ENCODE measurements around the gene MB. TPM values are rescaled to one million over a fixed set of nuclear protein-coding genes. Genes with fewer than 3 reads are reported as not detected.
A peak's percentile ranks its signal among the peaks of the same experiment; 100 is the strongest.

The MB gene
- polyA plus RNA-seq, 1 donor = 7.2 TPM

DNA sequence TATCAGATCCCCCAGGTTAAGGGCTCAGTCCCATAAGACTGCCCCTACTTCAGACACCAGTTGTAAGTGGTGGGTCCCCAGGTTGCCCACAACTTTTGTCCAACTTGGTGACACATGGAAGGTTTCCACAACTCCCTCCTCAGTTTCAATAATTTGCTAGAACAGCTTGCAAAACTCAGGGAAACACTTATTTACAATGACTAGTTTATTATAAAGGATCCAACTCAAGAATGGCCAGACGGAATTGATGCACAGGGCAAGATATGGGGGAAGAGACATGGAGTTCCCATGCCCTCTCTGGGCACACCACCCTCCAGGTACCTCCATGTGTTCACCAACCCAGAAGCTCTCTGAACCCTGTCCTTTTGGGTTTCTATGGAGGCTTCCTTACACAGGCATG, 36.7 kb upstream of the MB start:
- Histone ChIP-seq H3K36me3 (ENCODE audit: control insufficient read depth, insufficient read depth, low read length) (peaks cover 32% of the 10 kb centered on the region), H3K9me3 (ENCODE audit: control insufficient read depth, low read depth, low read length) (no peaks in the 10 kb centered on the region), H3K4me3 (ENCODE audit: low read length) (no peak overlapping the region), H3K27me3 (ENCODE audit: control insufficient read depth, insufficient read depth, low read length) (no peaks in the 10 kb centered on the region), H3K4me1 (ENCODE audit: control insufficient read depth, insufficient read depth, low read length) (peaks cover 6% of the 10 kb centered on the region), H3K27ac (ENCODE audit: low read length) (no peak overlapping the region)
- WGBS (ENCODE audit: insufficient coverage, low lambda C conversion rate) = no CpG with 5 or more reads among the region's 1 CpG
- DNase-seq = no peak

DNA sequence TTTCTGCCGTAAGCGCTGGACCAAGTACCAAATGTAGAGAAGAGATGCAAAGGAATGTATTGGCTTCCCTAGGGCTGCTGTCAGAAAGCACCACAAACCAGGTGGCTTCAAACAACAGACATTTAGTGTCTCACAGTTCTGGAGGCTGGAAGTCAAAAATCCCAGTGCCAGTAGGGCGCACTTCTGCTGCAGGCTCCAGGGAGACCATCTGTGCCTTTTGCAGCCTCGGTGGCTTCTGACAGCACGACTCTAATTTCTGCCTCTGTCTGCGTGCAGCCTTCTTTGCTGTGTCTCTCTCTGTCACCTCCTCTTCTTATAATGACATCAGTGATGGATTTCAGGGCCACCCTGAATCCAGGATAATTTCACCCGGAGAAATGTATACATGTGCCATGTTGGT, 34.0 kb upstream of the MB start:
- no peak for DNase-seq
- no peaks in the 10 kb centered on the region for H3K27me3 ChIP-seq (ENCODE audit: control insufficient read depth, insufficient read depth, low read length)
- peaks cover 15% of the 10 kb centered on the region for H3K4me1 ChIP-seq (ENCODE audit: control insufficient read depth, insufficient read depth, low read length)
- 100% methylated on average over 2 of the region's 7 CpGs for WGBS (ENCODE audit: insufficient coverage, low lambda C conversion rate)
- H3K4me3 ChIP-seq (ENCODE audit: low read length) = no peak overlapping the region
- H3K27ac ChIP-seq (ENCODE audit: low read length) = no peak overlapping the region
- H3K36me3 ChIP-seq (ENCODE audit: control insufficient read depth, insufficient read depth, low read length) = peaks cover 8% of the 10 kb centered on the region
- H3K9me3 ChIP-seq (ENCODE audit: control insufficient read depth, low read depth, low read length) = no peaks in the 10 kb centered on the region

DNA sequence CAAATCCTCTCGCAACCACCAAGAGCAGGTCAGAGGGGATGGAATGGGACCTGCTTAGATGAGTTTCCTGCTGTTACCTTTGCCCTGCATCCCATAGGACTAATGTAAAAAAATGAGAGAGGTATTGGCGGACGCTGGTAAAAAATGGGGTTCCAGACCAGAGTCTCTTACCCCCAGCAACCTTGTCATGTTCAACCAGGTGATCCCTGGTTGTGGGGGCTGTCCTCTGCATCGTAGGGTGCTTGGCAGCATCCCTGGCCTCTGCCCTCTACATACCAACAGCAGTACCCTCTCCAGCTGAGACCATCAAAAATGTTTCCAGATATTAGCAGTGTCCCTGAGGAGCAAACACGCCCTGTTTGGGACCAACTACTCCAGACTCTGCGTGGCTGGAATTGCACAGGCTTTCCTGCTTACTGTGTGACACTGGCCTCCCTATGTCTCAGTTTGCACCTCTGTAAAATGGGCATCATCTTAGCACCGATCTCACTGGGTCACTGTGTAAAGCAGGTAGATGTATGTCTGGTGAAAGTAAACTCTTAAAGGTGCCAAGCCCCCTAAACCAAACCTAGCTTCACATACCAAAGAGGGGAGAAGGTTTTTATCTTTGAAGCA, 32.6 kb upstream of the MB start:
- Histone ChIP-seq H3K9me3 (ENCODE audit: control insufficient read depth, low read depth, low read length) (no peaks in the 10 kb centered on the region), H3K4me1 (ENCODE audit: control insufficient read depth, insufficient read depth, low read length) (peaks cover 15% of the 10 kb centered on the region), H3K36me3 (ENCODE audit: control insufficient read depth, insufficient read depth, low read length) (peaks cover 8% of the 10 kb centered on the region), H3K27ac (ENCODE audit: low read length) (peak overlapping the region; percentile 100), H3K27me3 (ENCODE audit: control insufficient read depth, insufficient read depth, low read length) (no peaks in the 10 kb centered on the region), H3K4me3 (ENCODE audit: low read length) (peak overlapping the region; percentile 97)
- no CpG with 5 or more reads among the region's 7 CpGs for WGBS (ENCODE audit: insufficient coverage, low lambda C conversion rate)
- DNase-seq = no peak

DNA sequence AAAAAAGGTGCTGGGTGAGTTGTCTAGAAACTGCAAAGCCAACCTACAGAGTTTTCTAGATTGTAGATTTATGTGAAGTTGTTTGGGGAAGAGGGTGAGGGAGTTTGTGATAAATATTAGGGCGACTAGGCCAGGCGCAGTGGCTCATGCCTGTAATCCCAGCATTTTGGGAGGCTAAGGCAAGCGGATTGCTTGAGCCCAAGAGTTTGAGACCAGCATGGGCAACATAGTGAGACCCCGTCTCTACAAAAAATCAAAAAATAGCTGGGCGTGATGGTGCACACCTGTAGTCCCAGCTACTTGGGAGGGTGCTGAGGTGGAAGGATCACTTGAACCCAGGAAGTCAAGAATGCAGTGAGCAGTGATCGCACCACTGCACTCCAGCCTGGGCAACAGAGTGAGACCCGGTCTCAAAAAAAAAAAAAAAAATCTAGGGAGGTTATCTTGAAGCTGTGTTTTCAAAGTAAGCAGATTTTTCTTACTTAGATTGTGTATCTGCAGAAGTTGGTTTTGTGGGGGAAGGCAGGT, 32.0 kb upstream of the MB start:
- Histone ChIP-seq H3K27ac (ENCODE audit: low read length) (peak overlapping the region; percentile 100), H3K9me3 (ENCODE audit: control insufficient read depth, low read depth, low read length) (no peaks in the 10 kb centered on the region), H3K36me3 (ENCODE audit: control insufficient read depth, insufficient read depth, low read length) (peaks cover 7% of the 10 kb centered on the region), H3K4me1 (ENCODE audit: control insufficient read depth, insufficient read depth, low read length) (peaks cover 15% of the 10 kb centered on the region), H3K27me3 (ENCODE audit: control insufficient read depth, insufficient read depth, low read length) (no peaks in the 10 kb centered on the region), H3K4me3 (ENCODE audit: low read length) (peak overlapping the region; percentile 97)
- 73% methylated on average over 2 of the region's 7 CpGs for WGBS (ENCODE audit: insufficient coverage, low lambda C conversion rate)
- DNase-seq = no peak

DNA sequence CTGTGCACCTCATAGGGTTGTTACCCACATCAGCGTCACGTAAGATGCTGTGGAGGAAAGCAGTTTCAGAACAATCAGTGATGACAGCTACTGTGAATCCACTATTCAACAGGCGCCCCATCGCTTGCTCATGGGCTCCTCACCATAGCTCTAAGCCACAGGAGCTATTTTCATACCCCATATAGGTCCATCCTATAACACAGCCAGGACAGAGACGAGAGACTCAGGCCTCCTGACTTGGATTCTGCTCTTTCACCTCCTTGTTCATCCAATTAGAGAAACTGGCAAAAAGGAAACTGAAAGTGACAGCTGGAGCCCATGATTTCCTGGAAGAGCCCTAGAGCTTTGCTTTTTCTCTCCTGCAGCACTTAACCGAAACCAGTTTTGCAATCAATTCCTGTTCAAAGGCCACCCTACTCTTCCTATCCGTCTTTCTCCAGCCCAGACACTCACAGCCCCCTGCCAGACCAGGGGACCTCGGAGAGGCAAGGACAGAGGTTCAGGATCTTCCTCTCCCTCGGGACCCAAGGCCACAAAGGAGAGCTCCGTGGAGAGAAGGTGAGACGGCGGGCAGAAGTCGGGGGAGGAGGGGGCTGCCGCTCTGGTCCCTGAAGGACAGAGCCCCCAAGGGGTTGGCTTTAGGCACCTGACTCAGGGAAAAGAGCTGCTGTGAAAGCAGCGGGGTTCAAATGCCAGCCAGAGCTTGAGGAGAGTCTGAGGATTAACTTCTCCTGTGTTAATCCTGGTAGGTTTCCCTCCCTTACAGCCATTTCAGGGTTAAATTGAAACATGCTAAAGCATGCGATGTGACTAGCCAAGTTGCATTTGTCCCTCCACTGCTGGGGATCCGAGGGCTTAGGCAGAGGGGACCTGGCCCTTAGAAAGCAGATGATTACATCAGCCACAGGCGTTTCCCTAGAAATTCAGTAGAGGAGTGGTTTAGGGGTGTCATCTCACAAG, 31.2 kb upstream of the MB start, which contains the start of gene APOL6:
Gene APOL6 (plus strand): TSS at position 381 of the 960 bp plus-strand sequence. CDS start 7,980 bp downstream, outside the sequence.
- peak within 1 kb of the TSS; percentile 100 for H3K27ac ChIP-seq (ENCODE audit: low read length)
- H3K9me3 ChIP-seq (ENCODE audit: control insufficient read depth, low read depth, low read length) = no peaks in the 10 kb centered on the region
- H3K36me3 ChIP-seq (ENCODE audit: control insufficient read depth, insufficient read depth, low read length) = peaks cover 4% of the 10 kb centered on the region
- peak; percentile 90 to 96 for DNase-seq
- 80% methylated on average over 1 of the region's 18 CpGs for WGBS (ENCODE audit: insufficient coverage, low lambda C conversion rate)
- H3K4me1 ChIP-seq (ENCODE audit: control insufficient read depth, insufficient read depth, low read length) = peaks cover 15% of the 10 kb centered on the region
- H3K4me3 ChIP-seq (ENCODE audit: low read length) = peak within 1 kb of the TSS; percentile 97
- H3K27me3 ChIP-seq (ENCODE audit: control insufficient read depth, insufficient read depth, low read length) = no peaks in the 10 kb centered on the region

DNA sequence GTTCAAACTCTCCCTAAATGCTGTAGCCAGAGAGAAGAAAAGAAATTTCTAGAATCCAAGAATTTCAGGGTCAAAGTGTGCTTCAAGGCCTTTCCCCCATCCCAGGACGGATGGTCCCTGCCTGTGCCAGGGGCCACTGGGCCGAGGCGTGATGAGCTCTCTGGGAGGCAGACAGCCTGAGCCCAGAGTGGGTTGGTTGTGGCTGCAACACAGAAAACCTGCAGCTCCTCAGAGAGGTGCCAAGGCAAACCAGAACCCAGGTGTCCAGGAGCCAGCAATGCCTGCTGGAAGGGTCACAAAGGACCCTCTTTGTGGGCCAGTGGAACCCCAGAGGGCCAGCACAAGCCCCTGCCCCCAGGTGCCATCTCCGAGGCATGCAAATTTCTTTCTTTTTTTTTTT, 28.5 kb upstream of the MB start:
- Histone ChIP-seq H3K9me3 (ENCODE audit: control insufficient read depth, low read depth, low read length) (no peaks in the 10 kb centered on the region), H3K36me3 (ENCODE audit: control insufficient read depth, insufficient read depth, low read length) (no peaks in the 10 kb centered on the region), H3K27ac (ENCODE audit: low read length) (no peak overlapping the region), H3K4me3 (ENCODE audit: low read length) (no peak overlapping the region), H3K27me3 (ENCODE audit: control insufficient read depth, insufficient read depth, low read length) (no peaks in the 10 kb centered on the region), H3K4me1 (ENCODE audit: control insufficient read depth, insufficient read depth, low read length) (peaks cover 22% of the 10 kb centered on the region)
- no peak for DNase-seq
- no CpG with 5 or more reads among the region's 4 CpGs for WGBS (ENCODE audit: insufficient coverage, low lambda C conversion rate)

DNA sequence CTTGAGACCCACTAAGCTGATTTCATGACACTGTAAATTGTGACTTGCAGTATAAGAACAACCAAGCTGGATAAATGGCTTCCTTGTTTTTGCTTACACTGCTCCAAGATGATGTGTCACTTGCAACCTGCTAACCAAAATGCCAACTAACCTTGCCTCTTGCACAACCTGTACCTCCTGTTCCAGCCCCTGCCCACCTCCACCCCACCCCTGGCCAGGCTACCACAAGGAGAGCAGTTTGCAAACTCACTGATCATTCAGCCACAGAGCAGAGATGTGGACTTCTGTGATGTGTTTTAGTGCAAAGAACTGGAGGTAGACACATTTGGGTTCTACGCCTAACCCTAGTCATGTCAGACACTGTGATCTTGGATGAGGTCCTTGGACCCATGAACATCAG, 26.9 kb upstream of the MB start:
- Histone ChIP-seq H3K36me3 (ENCODE audit: control insufficient read depth, insufficient read depth, low read length) (no peaks in the 10 kb centered on the region), H3K27ac (ENCODE audit: low read length) (no peak overlapping the region), H3K27me3 (ENCODE audit: control insufficient read depth, insufficient read depth, low read length) (no peaks in the 10 kb centered on the region), H3K9me3 (ENCODE audit: control insufficient read depth, low read depth, low read length) (no peaks in the 10 kb centered on the region), H3K4me1 (ENCODE audit: control insufficient read depth, insufficient read depth, low read length) (peaks cover 16% of the 10 kb centered on the region), H3K4me3 (ENCODE audit: low read length) (no peak overlapping the region)
- DNase-seq = no peak
- no CpG with 5 or more reads among the region's 1 CpG for WGBS (ENCODE audit: insufficient coverage, low lambda C conversion rate)

DNA sequence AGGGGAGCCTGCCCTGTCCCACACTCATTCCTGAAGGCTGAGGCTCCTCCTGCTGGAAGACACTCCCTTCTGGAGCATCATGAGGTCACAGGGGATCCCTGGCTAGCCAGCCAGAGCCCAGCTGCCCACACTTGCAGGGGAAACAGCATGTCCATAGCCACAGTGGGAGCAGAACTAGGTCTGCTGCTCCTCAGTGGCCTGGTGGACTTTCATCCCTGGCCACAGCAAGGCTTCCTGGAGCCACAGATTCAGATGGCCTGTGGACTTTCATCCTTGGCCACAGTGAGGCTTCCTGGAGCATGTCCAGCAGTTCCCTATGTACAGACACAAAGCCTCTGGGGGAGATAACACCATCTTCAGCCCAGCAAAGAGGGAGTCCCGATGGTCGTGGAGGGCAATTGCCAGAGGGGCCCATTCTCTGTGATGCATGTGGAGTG, 25.2 kb upstream of the MB start:
- DNase-seq = peak; percentile 56 to 73
- no CpG with 5 or more reads among the region's 2 CpGs for WGBS (ENCODE audit: insufficient coverage, low lambda C conversion rate)
- no peaks in the 10 kb centered on the region for H3K9me3 ChIP-seq (ENCODE audit: control insufficient read depth, low read depth, low read length)
- no peak overlapping the region for H3K27ac ChIP-seq (ENCODE audit: low read length)
- H3K4me3 ChIP-seq (ENCODE audit: low read length) = no peak overlapping the region
- H3K36me3 ChIP-seq (ENCODE audit: control insufficient read depth, insufficient read depth, low read length) = no peaks in the 10 kb centered on the region
- H3K27me3 ChIP-seq (ENCODE audit: control insufficient read depth, insufficient read depth, low read length) = no peaks in the 10 kb centered on the region
- H3K4me1 ChIP-seq (ENCODE audit: control insufficient read depth, insufficient read depth, low read length) = peaks cover 17% of the 10 kb centered on the region

DNA sequence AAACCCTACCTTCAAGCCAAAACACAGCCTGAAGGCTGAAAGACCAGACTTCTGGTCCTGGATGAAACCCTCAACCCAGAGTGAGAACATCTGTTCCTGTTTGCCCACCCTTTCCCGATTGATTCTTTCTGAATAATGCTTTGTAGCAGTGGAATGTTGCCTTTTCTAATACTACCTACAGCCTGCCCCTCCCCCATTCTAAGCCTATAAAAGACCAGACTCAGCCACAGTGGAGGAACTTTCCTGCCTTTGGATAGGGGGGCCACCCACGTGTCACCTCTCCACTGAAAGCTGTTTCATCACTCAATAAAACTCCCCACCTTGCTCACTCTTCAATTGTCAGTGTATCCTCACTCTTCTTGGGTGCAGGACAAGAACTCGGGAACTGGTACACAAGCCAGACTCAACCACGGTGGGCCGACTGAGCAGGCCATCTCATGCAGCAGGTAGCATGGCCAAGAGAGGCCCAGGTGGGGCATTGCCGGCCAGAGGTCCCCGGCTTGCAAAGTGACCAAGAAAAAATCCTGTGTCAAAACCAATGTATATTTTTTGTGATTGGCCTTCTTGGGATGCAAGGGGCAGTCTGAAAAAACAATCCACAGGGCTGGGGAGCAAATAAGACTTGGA, 24.5 kb upstream of the MB start:
- Histone ChIP-seq H3K27me3 (ENCODE audit: control insufficient read depth, insufficient read depth, low read length) (no peaks in the 10 kb centered on the region), H3K4me3 (ENCODE audit: low read length) (no peak overlapping the region), H3K9me3 (ENCODE audit: control insufficient read depth, low read depth, low read length) (no peaks in the 10 kb centered on the region), H3K4me1 (ENCODE audit: control insufficient read depth, insufficient read depth, low read length) (peaks cover 12% of the 10 kb centered on the region), H3K27ac (ENCODE audit: low read length) (no peak overlapping the region), H3K36me3 (ENCODE audit: control insufficient read depth, insufficient read depth, low read length) (no peaks in the 10 kb centered on the region)
- DNase-seq = no peak
- WGBS (ENCODE audit: insufficient coverage, low lambda C conversion rate) = 67% methylated on average over 1 of the region's 7 CpGs

DNA sequence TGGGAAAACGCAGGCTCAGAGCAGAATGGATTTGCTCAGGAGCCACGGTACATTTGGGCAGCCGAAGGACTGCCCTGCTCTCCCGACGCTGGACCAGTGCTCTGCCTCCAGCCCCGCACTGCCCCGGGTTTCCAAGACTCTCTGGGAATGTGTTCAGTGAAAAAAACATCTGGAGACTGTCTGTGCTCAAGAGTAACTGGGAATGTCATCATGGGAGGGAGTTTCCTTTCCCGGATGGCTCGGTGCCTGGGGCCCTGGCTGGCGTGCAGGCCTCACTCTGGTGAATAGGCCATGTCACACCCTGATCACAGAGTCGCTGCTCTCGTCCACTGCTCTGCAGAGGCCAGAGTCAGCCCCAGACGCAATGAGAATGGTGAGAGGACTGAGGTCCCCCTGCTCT, 21.3 kb upstream of the MB start:
- H3K4me1 ChIP-seq (ENCODE audit: control insufficient read depth, insufficient read depth, low read length) = peaks cover 11% of the 10 kb centered on the region
- peak; percentile 40 to 54 for DNase-seq
- no CpG with 5 or more reads among the region's 13 CpGs for WGBS (ENCODE audit: insufficient coverage, low lambda C conversion rate)
- peak overlapping the region; percentile 56 for H3K27ac ChIP-seq (ENCODE audit: low read length)
- H3K9me3 ChIP-seq (ENCODE audit: control insufficient read depth, low read depth, low read length) = no peaks in the 10 kb centered on the region
- no peaks in the 10 kb centered on the region for H3K27me3 ChIP-seq (ENCODE audit: control insufficient read depth, insufficient read depth, low read length)
- no peaks in the 10 kb centered on the region for H3K36me3 ChIP-seq (ENCODE audit: control insufficient read depth, insufficient read depth, low read length)
- H3K4me3 ChIP-seq (ENCODE audit: low read length) = no peak overlapping the region

Data from large intestine (tissue), 3 donors.